SW 1271 (cell line): ENCODE data around the gene DDB1.

Source experiments
- DNase-seq, 2 experiments: peaks; one replicate each; lab custom pipeline; 2025; lab: John Stamatoyannopoulos, UW

The DDB1 gene

GRCh38 chr11:61294717-61295595, 37.9 kb downstream of the DDB1 start, which contains the start of gene VWCE:
Gene VWCE (minus strand): TSS chr11:61295316. CDS start chr11:61295037, 279 bp downstream.
- DNase-seq, result no peak

- DNase-seq, result no peak
Observed at GRCh38 chr11:61293867-61294716, 38.8 kb downstream of the DDB1 start.

- DNase-seq, result no peak
Observed at GRCh38 chr11:61292356-61292755, 40.5 kb downstream of the DDB1 start.

- no peak for DNase-seq
Observed at GRCh38 chr11:61290905-61291690, 41.8 kb downstream of the DDB1 start.

- no peak for DNase-seq
Observed at GRCh38 chr11:61287338-61287977, 45.4 kb downstream of the DDB1 start.

GRCh38 chr11:61283613-61284012, 49.3 kb downstream of the DDB1 start:
- DNase-seq, result no peak

GRCh38 chr11:61281581-61282250, 51.2 kb downstream of the DDB1 start:
- no peak for DNase-seq

- DNase-seq, result no peak
Observed at GRCh38 chr11:61280883-61281580, 51.9 kb downstream of the DDB1 start.

GRCh38 chr11:61279934-61280659, 52.8 kb downstream of the DDB1 start:
- DNase-seq, result no peak

GRCh38 chr11:61278001-61278470, 54.9 kb downstream of the DDB1 start:
- no peak for DNase-seq

GRCh38 chr11:61277186-61278000, 55.5 kb downstream of the DDB1 start:
- DNase-seq, result no peak

- DNase-seq, result no peak
Observed at GRCh38 chr11:61275191-61275590, 57.7 kb downstream of the DDB1 start.

- no peak for DNase-seq
Observed at GRCh38 chr11:61274084-61274483, 58.8 kb downstream of the DDB1 start.

- no peak for DNase-seq
Observed at GRCh38 chr11:61273178-61274078, 59.5 kb downstream of the DDB1 start.

- DNase-seq, result no peak
Observed at GRCh38 chr11:61272731-61273130, 60.2 kb downstream of the DDB1 start.

- no peak for DNase-seq
Observed at GRCh38 chr11:61270354-61271076, 62.4 kb downstream of the DDB1 start.
